Keratinocyte (primary cell): ENCODE results near the gene SEL1L3. TPM values are rescaled to one million over a fixed set of nuclear protein-coding genes. Genes with fewer than 3 reads are reported as not detected.

Source experiments
- DNase-seq: peaks from one replicate; pipeline ENCODE4 v3.0.0-alpha.2; 2011; ENCODE audit warnings: low read depth, missing footprints, low spot score
- FAIRE-seq: peaks from 2 replicates; lab custom pipeline; 2011; peaks lifted over from hg19 to GRCh38; lab: Jason Lieb, UNC
- H2AFZ ChIP-seq: 2 replicates; pipeline ENCODE4 v1.6.0; 2012; ENCODE audit warnings: low read length, control low read depth, inconsistent platforms; ENCODE audit not compliant: control insufficient read depth
- H3K27ac ChIP-seq: 2 replicates; pipeline ENCODE4 v1.5.1; 2011; ENCODE audit warnings: low read length; ENCODE audit not compliant: control insufficient read depth, insufficient read depth
- H3K27me3 ChIP-seq: 3 replicates; pipeline ENCODE4 v1.6.0; 2011; ENCODE audit warnings: low read length; ENCODE audit not compliant: control insufficient read depth, insufficient read depth; ENCODE audit errors: extremely low read depth
- H3K36me3 ChIP-seq, 2 experiments: 2 replicates in 1 of 2; 3 replicates in 1 of 2; pipeline ENCODE4 v1.5.1; 2011; ENCODE audit warnings: low read length in 2 of 2, mild to moderate bottlenecking in 1 of 2; ENCODE audit not compliant: control insufficient read depth in 2 of 2, insufficient read depth in 2 of 2; ENCODE audit errors: extremely low read depth in 1 of 2
- H3K4me1 ChIP-seq: 3 replicates; pipeline ENCODE4 v1.5.1; 2011; ENCODE audit warnings: low read length; ENCODE audit not compliant: control insufficient read depth, insufficient read depth; ENCODE audit errors: extremely low read depth
- H3K4me2 ChIP-seq: 3 replicates; pipeline ENCODE4 v1.6.0; 2011; ENCODE audit warnings: low read depth, low read length; ENCODE audit not compliant: control insufficient read depth, insufficient read depth; ENCODE audit errors: extremely low read depth
- H3K4me3 ChIP-seq, 3 experiments: fragments of 200-600 bp in 1 of 3; sonication (generic) in 1 of 3; 2 replicates in 2 of 3; 3 replicates in 1 of 3; pipeline ENCODE4 v1.5.1; 2011 to 2016; ENCODE audit warnings: low read length in 3 of 3, mild to moderate bottlenecking in 3 of 3, control low read depth in 2 of 3, inconsistent platforms in 1 of 3, low read depth in 1 of 3, mixed read lengths in 1 of 3, mixed run types in 1 of 3, moderate library complexity in 1 of 3; ENCODE audit not compliant: control insufficient read depth in 2 of 3, insufficient read depth in 2 of 3; ENCODE audit errors: extremely low read depth in 1 of 3
- H3K79me2 ChIP-seq: 2 replicates; pipeline ENCODE4 v1.6.0; 2012; ENCODE audit warnings: low read length; ENCODE audit not compliant: control insufficient read depth, insufficient read depth
- H3K9ac ChIP-seq: 3 replicates; pipeline ENCODE4 v1.6.0; 2011; ENCODE audit warnings: low read length; ENCODE audit not compliant: control insufficient read depth, insufficient read depth; ENCODE audit errors: extremely low read depth
- H3K9me1 ChIP-seq: 3 replicates; pipeline ENCODE4 v1.6.0; 2011; ENCODE audit warnings: low read length; ENCODE audit not compliant: control insufficient read depth, insufficient read depth; ENCODE audit errors: extremely low read depth
- H3K9me3 ChIP-seq: 2 replicates; pipeline ENCODE4 v1.5.1; 2012; ENCODE audit warnings: low read depth, low read length; ENCODE audit not compliant: control insufficient read depth
- H4K20me1 ChIP-seq: 3 replicates; pipeline ENCODE4 v1.6.0; 2011; ENCODE audit warnings: low read length; ENCODE audit not compliant: control insufficient read depth, insufficient read depth; ENCODE audit errors: extremely low read depth
- CTCF ChIP-seq, 3 experiments: IDR thresholded peaks in 1 of 3; conservative IDR thresholded peaks in 1 of 3; optimal IDR thresholded peaks in 1 of 3; 2 replicates in 2 of 3; 3 replicates in 1 of 3; pipeline versions ENCODE3 to v1.5.1; 2011; ENCODE audit warnings: low read length in 3 of 3, mild to moderate bottlenecking in 3 of 3, moderate library complexity in 2 of 3, control low read depth in 1 of 3, inconsistent platforms in 1 of 3; ENCODE audit not compliant: insufficient read depth in 2 of 3; ENCODE audit errors: extremely low read depth in 1 of 3
- EZH2 ChIP-seq: IDR thresholded peaks from one replicate; pipeline ENCODE4 v1.6.1; 2012; ENCODE audit warnings: inconsistent platforms, mild to moderate bottlenecking, low read length, moderate library complexity
- dilution Hi-C: fragments of 300-500 bp; cut with MboI; formaldehyde crosslinking; loops from one replicate; pipeline ENCODE4 v1.7.0; 2020; ENCODE audit warnings: low sequenced_read_pairs; ENCODE audit not compliant: extremely low pct_ligation_motif_present
- polyA plus RNA-seq, 5 experiments: library from polyadenylated mRNA; depleted of rRNA in 3 of 5; stranded (reverse) in 3 of 5; stranded (forward) in 1 of 5; unstranded in 1 of 5; fragments of >200 nt; gene quantifications; 1 replicate in 1 of 5; 2 replicates in 3 of 5; 3 replicates in 1 of 5; pipeline versions ENCODE4 v1.2.1 to v1.2.3, GENCODE V29; 2011 to 2012; ENCODE audit warnings: missing spikeins in 2 of 5, low read depth in 1 of 5, low replicate concordance in 1 of 5

Gene SEL1L3
- polyA plus RNA-seq, 1 donor (not counting 4 experiments of a cell fraction or from before 2014, with no cell fraction given) = 67.9 TPM

DNA sequence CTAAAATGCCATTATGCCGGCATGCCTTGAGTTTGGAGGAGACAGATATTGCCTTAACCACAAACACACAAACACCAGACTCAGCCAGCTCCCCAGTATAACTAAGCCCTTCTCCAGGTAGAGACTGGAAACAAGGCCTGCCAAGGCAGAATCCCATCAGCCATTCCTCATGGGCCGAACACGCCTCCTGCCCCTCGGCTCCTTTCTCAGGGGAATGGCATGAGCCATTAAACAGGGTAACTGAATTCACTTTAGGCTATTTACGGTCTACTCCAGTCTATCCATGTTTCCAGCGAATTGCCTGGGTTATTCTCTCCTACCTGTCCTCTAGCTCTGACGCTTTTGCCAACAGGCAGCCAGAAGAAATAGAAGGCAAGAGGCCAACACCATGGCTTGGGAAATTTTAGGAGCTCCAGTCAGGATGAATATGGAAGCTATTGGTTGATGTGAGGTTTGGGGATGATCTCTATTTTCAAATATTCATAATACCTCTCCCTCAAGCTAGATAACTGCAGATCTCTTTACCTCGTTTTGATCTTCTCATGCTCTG is 4.9 kb downstream of the SEL1L3 start:
- FAIRE-seq (no peak), DNase-seq (no peak)
- no peaks in the 10 kb centered on the region for H4K20me1 ChIP-seq
- H3K4me3 ChIP-seq = no peak overlapping the region
- no peak for TF ChIP-seq CTCF (optimal IDR thresholded peaks at IDR 0.05 in 1 of 3, IDR thresholded peaks at IDR 0.05 in 1 of 3, conservative IDR thresholded peaks at IDR 0.05 in 1 of 3; ENCODE audit: extremely low read depth in 1 of 3, insufficient read depth in 2 of 3, low read length in 3 of 3)
- TF ChIP-seq EZH2 = no peak
- H3K9me3 ChIP-seq = no peaks in the 10 kb centered on the region
- H3K27me3 ChIP-seq = no peaks in the 10 kb centered on the region
- H3K79me2 ChIP-seq = peaks cover 22% of the 10 kb centered on the region
- no peaks in the 10 kb centered on the region for H3K36me3 ChIP-seq
- no peaks in the 10 kb centered on the region for H3K9me1 ChIP-seq
- dilution Hi-C loops = no loop called here
- H3K4me1 ChIP-seq = peaks cover 29% of the 10 kb centered on the region
- no peak overlapping the region for H3K4me2 ChIP-seq
- no peak overlapping the region for H3K9ac ChIP-seq
- H2AFZ ChIP-seq = no peak overlapping the region
- H3K27ac ChIP-seq = no peak overlapping the region

DNA sequence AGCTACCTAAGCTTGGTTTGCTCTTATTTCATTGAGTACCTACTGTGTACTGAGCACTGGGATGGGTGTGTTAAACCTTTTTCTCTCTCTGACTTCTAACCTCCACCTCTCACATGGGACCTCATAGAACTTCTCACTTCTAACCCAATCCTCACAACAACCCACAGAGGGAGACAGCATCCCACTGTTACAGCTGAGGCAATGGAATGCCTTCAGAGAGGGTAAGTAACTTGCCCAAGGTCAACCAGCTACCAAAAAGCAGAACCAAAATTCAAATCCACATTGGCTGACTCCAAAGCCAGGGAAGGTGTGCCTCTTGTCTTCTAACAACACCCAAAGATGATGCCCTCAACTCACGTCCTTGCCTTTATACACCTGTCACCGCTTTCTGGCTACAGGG is 5.4 kb downstream of the SEL1L3 start:
- TF ChIP-seq CTCF (optimal IDR thresholded peaks at IDR 0.05 in 1 of 3, IDR thresholded peaks at IDR 0.05 in 1 of 3, conservative IDR thresholded peaks at IDR 0.05 in 1 of 3; ENCODE audit: extremely low read depth in 1 of 3, insufficient read depth in 2 of 3, low read length in 3 of 3) (peak in 2 of 3 experiments; percentile 16 to 46), EZH2 (no peak)
- peaks cover 29% of the 10 kb centered on the region for H3K4me1 ChIP-seq
- DNase-seq (no peak), FAIRE-seq (no peak)
- no peak overlapping the region for H3K27ac ChIP-seq
- dilution Hi-C loops = no loop called here
- H3K79me2 ChIP-seq = peaks cover 24% of the 10 kb centered on the region
- H3K4me3 ChIP-seq = no peak overlapping the region
- no peaks in the 10 kb centered on the region for H3K9me1 ChIP-seq
- H3K27me3 ChIP-seq = no peaks in the 10 kb centered on the region
- no peak overlapping the region for H3K9ac ChIP-seq
- no peaks in the 10 kb centered on the region for H3K9me3 ChIP-seq
- H3K36me3 ChIP-seq = no peaks in the 10 kb centered on the region
- H2AFZ ChIP-seq = no peak overlapping the region
- H3K4me2 ChIP-seq = no peak overlapping the region
- H4K20me1 ChIP-seq = no peaks in the 10 kb centered on the region
